SIG-M5 (cell line): ENCODE measurements around the gene SNAI3.

Experiments used
- DNase-seq: peaks from one replicate; lab custom pipeline; 2025; lab: John Stamatoyannopoulos, UW

The SNAI3 gene

DNA sequence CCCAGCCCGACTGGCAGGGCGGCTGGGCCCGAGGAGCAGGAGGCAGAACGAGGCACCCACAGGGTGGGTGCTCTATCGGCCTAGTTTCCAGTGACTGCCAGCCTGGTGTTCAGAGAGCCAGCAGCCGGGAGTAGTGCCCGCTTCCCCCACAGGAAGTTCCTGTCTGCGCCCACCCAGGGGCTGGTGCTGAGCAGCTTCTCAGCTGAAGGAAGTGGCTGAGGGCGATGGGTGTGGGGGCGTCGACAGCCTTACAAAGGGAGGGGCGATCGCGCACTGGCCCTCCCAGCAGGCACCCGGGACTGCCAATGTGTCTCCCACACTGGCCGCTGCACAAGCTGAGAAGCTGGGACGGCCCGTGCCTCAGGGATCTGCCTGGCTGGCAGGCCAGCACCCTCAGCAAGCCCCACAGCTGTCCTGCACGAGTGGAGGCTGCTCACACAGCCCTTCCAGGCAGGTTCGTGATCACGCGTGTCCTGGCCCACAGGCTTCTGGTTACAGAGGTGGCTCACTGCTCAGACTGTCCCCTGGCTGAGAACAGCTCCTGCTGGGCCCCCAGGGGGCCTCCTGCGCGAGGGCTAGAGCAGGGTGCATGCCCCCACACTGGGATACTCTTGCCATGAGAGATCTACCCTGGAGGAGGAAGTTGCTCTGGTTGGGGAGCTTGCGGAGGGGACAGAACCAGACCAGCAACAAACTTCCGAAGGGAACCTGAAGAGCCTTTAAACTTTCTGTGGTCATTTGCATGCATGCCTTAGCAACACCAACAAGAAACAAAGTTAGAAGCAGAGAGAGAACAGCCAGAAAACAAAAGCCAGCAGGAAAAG is 17.4 kb upstream of the SNAI3 start:
- no peak for DNase-seq

DNA sequence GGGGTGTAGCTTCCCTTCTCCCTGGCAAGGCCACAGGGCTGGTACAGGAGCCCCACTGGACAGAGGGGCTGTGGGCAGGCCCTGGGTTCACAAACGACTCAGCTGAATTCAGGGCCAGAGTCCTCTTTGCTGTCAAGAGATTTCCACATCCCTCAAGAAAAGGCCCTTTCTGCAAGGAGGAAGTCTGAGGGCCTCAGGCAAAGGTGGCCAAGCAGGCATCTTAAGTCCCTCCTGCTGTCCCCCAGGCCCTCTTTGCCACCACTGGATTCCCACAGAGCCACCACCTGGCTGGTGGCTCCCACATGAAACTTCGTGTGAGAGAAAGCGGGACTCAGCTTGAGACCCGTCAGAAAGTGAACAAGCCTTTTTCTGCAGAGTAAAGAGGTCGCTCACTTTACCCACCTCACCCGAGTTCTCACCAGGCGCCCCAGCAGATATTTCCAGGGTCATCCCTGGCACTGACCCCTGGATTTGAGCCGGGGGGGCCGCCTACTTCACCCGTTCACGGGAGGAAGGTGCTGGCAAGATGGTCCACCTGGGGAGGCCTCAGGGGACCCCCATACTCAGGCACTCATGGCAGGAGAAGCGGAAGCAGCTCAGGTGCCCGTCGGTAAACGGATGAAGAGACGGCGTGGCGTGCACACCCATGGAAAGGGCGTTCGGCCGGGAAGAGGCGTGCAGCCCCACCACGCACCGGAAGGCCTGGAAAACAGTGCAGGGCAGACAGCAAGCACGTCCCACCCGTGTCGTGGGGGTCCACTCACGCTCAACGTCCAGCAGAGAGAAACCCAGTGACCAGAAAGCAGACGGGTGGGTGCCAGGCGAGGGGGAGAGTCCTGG is 16.3 kb upstream of the SNAI3 start:
- no peak for DNase-seq

DNA sequence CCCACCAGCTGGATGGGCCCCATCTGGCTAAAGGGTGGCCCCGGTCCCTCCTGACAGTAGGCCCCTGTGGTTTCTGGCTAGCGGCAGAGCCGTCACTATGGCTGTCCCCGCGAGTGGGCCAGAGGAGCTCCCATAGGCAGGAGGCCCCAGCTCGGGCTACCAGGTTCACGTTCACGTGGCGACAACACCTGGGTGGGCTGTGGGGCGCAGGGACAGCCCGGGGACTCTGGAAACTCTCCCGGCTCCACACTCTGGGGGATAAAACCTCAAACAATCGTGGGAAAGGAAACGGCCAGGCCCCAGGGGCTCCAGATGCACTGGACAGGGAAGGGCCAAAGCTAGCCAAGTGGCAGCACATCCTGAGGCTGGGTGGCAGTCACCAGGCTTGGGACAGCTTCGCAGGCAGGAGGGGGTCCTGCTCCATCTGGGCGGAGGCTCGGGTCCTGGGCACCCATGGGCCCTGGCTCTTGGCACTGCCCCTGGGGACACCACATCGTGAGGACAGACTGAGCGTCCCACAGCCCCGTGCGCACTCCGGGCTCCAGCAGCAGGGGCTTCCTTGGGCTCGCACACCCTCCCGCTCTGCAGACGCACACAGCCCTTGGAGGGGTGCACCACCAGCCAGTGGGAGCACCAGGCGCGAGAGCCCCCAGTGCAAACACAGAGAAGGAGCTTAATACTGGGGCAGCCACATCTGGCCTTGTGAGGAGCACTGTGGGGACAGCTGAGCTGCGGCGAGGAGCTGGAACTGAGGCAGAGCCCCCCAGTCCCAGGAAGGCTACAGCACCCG is 15.5 kb upstream of the SNAI3 start:
- DNase-seq = no peak

DNA sequence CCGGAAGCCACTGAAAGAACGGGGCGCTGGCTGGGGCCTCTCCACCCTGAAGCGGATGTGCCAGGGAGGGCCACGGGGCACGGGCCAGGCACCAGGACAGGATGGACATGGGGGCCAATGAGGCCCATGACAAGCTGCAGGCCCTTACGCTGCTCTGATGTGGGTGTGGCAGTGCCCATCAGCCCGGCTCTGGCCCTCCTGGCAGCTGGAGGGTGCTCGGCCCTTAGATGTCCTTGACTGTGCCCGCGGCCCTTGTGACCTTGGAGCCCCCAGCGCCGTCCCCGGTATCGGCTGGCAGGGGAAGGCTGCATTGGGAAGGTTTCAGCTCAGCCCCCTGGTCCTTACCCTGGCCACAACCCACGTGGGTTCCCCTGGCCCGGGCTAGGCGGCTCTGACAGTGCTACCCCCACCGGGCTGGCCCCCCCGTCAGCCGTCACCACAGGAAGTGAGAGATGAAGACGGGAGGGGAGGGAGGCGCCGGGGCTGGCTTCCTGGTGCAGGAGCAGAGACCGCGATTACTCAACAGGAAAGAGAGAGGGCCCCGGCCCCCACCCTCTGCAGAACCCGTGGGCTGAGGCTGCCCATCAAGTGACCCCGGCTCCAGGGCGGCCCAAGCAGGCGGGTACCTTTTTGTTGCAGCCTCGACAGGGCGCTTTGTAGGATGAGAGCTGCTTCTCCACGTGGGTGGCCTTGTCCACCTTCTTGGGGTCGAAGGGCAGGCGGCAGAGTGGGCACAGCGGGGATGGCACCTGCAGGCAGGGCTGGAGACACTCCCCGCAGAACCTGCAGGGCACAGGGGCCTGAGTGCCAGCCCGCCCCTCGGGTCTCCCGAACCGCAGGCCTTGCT is 14.6 kb upstream of the SNAI3 start:
- DNase-seq = peak; percentile 60

DNA sequence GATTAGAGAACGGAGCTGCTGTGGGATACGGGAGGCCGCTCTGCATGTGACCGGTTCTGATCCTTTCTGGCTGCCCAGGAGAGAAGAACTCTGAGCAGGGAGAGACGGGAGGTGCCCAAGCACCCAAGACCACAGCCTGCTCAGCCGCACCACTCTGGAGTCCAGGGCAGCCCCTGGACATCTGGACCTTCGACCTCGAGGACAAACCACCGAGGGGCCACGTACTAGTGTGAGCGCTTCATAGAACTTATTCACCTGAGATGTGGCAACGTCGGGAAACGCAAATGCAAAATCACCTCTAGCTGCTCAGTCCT is 14.0 kb upstream of the SNAI3 start:
- no peak for DNase-seq

DNA sequence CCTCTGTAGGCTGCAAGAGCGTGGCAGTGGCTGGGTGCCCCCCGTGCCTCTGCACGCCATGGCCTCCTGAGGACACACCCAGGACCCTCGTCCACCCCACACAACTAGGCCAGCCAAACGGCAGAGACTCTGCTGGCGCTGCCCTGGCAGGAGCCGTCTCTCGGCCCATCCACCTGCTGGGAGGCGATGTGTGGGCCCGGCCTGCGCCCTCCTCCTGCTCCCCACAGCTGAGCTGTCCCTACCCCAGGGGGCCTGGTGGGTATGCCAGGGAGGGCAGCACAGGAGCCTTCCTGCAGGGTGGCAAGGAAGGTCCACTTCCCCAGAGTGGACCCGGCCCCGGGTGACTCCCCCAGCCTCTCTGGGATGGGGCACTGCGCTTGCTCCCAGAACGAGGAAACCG is 12.9 kb upstream of the SNAI3 start:
- DNase-seq = no peak

DNA sequence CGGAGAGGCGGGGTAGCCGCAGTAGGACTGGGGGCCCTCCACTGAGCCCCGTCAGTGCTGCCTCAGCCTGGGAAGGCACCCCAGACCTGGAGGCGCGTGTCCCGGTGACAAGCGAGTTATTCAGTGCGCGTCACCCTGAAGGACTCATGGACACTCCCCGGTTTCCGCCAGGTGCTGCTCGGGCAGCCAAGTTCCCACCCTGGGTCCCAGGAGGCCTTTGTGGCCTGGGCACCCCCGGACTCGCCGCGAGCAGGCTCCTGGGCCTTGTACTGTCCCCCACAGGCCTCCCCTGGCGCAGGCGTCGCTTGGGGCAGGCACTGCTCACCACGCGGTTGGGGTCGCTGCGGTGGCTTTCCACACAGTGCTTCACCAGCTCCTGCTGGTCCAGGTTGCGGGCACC is 12.3 kb upstream of the SNAI3 start:
- DNase-seq = no peak

DNA sequence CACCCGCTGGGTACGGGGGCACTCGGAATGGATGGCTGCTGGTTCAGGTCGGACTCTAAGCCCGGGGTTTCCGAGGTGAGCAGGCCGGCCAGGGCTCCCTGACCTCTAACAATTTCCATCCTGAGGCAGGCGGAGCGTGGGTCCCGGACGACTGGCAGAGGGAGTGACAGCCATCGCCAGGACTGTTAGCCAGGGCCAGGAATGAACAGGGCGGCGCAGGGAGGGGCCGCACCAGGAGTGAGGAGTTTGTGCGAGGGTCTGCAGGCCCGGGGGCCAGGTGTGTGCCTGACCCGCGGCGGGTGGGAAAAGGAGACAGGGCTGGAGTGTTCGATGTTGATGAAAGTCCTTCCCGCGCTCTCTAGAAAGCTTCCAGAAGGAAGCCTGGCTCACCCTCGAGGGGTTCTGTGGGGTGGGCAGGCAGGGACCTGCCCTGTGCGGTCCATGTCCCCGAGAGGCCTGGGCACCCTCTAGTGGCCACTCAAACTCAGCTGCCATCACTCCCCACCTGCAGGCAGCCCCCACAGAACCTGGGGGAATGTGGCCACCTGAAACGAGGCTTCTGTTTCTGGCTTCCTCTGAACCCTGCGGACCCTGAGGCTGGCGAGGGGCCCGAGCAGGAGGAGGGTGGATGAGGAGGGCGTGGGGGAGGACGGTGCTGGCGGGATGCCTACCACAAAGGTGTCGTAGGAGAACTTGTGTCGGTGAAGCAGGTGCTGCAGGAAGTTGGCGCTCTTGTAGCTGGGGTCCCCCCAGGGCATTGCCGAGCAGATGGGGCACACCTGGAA is 11.7 kb upstream of the SNAI3 start:
- DNase-seq = no peak

DNA sequence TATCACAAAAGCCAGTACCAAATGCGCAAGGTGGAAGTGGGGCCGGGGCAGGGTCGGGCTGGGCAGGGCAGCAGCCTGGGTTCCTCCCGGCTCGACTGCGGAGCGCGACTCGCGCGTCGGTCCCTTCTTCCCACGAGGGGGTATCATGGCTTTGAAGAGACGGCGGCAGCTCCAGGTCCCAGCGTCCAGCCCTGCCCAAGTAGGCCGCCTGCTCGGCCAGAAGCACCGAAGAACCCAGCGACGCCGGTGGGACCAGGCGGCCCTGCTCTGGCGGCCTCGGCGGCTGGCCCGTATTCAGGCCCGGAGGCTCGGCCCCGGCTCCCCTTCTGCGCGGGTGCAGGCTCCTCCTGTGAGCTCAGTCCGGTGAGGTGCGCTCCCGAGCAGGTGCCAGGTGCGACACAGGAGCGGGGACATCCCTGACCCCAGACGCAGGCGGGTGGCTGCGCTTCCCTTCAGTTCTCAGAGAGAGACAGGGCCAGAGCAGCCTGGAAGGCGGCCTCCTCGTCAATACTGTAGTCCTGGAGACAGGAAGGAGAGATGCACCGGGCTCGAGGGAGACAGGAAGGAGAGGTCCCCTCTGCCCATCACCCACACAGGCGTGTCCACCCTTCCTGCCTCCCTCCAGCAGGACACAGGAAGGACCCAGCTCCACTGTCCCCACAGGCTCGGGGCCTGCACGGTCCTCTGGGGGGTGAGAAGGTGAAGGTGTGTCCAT is 11.0 kb upstream of the SNAI3 start:
- DNase-seq = no peak

DNA sequence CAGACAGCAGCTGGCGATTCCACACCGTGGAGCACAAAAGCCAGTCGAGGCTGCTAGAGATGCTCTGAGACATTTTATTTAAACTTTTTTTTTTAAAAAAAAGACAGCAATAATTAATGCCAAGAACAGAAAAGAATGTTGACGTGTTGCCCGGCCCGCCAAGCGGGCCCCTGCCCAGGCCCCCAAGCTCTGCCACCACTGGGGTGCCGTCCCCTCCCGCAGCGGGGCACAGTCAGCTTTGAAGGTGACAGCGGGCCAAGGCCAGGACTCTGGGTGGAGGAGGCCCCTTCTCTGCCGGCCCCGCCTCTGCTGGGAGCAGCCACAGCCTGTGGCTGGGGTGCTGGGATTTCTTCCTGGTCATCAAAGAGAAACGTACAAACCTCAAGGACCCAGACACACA is 10.1 kb upstream of the SNAI3 start:
- DNase-seq = no peak

DNA sequence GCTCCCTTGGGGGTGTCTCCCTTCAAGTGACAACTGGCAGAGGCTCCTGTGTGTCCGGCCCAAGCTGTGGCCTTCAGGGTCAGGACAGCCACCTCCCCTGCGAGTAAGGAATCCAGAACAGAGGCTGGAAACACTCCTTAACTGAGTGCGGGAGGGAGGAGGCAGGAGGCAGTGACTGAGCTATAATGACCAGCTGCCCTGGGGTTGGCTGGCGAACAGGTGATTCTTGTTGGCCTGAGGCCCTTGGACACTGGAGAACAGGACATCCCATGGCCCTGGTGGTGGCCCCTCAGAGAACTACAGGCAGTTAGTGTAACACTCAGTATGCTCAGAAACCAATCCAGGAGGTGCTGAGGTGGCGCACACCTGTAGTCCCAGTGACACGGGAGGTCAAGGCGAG is 9.4 kb upstream of the SNAI3 start:
- DNase-seq = no peak

DNA sequence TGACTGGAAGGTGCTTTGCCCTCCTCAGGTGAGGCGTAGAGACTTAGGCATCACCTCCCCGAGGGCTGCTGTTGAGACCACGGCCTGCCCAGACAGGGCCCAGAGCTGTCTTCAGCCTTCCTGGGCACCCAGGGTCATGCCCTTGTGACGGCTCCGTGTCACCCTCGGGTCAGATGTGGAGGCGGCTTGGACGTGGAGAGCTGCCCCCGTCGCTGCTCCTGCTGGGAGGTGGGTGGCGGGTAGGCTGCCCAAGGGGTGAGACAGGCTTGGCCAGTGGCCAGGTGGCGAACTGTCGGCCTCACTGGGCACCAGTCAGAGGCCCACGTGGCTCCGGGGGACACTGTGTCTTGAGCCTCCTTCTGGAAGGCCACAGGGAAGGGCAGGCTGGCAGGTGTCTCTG is 8.9 kb upstream of the SNAI3 start:
- no peak for DNase-seq

DNA sequence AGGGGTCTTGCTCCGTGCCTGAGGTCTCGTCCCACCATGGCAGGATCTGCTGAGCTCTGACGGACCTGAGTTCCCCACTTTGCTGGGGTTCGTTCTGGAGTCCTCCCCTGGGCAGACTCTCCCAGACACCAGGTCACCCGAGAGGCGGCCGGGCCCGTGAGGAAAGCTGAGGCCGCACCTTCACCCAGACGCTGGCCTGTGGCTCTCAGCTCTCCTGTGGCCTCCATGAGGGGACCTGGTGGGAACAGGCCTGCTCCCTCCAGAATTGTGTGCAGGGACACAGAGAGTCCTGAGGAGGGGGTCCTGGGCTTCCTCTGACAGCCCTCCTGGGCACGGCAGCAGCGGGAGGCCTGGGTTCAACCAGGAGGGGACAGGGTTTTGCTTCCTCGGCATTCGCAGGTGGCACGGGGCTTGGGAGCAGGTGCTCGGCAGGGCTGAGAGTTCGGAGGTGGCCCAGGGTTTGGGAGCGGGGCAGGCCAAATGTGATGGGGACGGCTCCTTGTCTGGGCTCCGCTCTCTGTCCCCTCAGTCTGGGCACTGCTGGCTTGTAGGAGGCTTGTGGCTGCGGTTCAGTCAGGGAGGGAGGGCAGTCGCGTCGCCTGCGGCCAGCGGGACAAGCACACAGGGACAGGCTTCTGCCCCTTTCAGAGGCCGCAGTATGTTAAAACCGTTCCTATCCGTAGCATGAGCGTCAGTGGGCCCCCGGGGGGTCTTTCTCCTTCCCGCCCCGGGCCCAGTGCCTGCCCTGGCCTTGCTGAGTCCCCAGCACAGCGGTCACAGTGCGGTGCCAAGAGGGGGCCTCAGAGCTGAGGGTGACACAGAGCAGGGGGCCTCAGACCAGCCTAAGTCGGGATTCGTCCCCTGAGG is 8.1 kb upstream of the SNAI3 start:
- DNase-seq = no peak

DNA sequence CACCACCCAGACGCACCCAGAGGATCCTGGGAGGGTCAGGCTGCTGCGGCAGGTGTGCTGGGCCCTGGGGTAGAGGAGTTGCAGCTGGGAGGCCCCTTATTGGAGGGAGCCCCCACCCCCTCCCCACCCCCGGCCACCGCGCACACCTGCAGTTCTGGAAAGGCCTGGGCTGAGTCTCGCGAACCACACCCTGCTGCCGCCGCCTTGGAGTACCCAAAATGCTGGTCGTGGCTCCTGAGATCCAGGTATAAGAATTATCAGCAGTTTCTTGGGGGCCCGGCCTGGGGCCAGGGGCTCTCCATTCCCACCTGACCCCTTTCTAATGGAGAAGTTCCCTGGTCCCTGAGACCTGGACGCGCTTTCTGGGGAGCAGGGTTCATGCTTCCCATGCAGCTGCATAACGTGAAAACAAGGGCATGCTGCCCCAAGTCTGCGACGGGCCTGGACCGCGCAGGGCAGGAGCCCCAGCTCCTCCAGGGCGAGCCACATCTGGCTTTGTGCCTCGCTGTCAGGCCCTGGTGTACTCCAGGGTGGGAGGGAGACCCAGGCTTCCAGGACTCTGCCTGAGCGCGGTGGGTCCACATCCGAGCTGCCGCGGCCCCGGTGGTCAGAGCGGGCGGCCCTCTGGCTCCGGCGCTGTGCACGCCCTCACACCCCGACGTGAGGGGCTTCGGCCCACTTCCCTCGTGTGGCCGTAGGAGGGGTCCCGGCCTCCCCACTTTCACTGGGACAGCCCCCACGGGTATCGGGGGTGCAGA is 7.3 kb upstream of the SNAI3 start:
- no peak for DNase-seq

DNA sequence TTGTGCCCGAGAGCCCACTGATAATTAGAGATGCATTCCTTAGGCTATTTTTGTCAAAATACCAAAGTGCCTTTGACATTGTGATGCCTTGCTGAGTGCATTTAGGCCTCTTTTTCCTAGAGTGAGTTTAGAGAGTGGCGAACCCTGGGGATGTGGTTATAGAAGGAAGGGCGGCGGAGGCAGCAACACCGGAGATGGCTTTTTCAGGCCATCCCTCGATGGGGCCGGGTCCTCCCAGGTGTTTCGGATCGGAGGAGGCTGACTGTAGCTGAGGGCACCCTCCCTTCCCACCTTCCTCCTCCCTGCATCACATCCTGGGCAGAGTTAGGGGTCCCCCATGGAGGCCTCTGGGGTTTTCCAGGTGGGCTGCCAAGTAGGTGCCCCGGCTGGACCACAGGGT is 6.6 kb upstream of the SNAI3 start:
- DNase-seq = no peak

DNA sequence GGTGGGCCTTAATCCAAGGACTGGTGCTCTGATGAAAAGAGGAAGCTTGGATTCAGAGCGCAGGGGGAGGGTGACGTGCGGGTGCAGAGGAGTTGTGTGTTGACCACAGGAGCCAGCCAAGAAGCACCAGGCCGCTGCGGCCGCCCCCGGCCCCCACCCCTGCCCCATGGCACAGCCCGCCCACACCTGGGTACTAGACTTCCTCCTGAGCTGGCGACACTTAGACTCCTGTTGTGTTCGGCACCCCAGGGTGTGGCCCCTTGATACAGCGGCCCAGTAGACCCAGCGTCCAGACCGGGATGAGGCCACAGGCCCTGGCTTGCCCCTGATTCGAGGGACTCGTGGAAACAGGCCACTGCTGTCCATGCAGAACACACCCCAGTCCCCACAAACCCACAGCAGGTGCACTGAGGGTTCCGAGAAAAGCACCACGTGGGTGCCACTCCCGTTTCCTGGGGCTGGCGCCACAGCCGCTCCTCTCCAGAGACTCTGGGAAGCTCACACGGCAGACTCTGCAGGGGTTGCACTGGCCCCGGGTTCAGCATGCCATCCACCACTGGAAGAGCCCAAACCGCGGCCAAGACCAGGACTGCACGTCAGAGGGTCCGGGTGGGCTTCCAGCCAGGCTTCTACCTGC is 5.7 kb upstream of the SNAI3 start:
- DNase-seq = no peak

DNA sequence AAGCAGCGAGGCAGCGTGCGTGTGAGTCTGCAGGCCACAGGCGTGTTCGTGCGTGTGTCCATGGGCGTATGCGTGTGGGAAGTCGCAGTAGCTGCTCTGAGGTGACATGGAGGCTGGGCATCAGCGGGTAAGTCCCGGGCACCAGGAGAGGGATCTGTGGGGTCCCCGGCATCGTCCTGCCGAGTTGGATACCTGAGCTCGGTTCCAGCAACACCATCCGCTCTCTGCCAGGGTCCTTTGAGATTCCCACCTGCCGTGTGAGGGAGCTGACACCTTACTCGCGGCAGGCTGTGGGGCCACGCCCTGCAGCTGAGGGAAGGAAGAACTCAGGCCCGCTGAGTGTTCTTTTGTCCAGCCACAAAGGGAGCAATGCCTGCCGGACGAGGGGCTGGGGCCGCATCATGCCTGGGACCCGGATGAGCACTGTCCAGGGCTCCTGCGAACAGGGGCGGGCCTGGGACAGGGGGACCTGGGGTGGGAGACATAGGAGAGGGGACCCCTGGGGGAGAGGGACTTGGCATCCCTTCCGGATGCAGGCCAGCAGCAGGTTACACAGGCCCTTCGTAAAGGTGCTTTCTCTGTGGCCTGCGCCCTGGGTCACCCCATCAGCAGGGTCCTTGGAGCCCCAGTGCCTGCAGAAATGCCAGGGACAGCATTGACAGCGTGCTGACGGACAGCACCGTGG is 5.0 kb upstream of the SNAI3 start:
- no peak for DNase-seq
